ENCODE data around the gene OSBP2.

Gene OSBP2

DNA sequence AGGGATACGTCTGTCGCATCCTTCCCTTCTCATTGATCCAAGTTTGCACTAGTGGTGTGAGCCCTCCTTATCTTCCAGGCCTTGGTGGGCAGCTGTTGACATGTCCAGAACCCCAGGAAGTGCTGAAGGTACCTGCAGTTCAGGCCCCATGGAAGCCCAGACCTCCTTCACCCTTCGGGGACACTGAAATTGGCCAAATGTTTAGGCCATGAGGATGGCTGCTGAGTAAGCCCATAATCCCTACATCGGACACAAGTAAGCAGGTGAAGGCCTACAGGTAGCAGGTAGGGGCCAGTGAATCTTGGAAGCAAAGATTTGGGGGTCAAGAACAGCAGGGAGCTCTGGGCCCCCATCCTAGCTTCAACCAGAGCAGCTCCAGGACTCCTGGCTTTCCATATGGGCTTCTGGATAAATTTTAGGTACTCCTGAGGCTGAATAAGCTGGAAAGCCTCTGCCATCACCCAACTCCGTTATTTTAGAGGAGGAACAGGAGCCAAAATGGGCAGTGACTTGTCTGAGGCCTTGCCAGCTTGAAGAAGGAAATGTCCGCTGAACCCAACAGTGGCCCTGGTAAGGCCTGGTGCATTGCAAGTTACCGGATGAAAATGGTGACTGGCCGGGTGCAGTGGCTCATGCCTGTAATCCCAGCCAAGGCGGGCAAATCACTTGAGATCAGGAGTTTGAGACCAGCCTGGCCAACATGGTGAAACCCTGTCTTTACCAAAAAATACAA lies 228.7 kb downstream of the OSBP2 start:
- DNase-seq (ENCODE audit: low read depth in 3 of 3, low spot score in 1 of 3): no peak

DNA sequence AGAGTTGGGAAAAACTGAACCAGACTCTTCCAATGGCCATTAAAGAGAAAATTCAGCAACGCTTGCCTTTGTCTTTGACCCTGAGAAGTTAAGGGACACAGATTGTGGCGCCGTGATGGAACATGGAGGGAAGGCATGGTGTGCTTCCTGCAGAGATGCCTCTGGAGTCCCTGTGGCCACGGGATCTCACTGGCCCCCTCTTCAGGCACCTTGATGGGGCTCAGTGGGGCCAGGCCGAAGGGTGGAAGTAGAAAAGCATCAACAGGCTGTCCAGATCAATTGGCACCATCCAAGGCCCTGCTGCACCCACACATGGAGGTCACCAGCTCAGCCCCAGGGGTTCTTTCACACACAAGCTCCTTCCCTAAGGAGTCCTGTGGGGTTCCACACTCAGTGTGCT lies 231.0 kb downstream of the OSBP2 start:
- DNase-seq (ENCODE audit: low read depth in 3 of 3, low spot score in 1 of 3): no peak

- no peak for DNase-seq (ENCODE audit: low read depth in 3 of 3, low spot score in 1 of 3)
Observed at GRCh38 chr22:30926706-30927105, 232.0 kb downstream of the OSBP2 start.

GRCh38 chr22:30927806-30928205 lies 233.1 kb downstream of the OSBP2 start:
- DNase-seq (ENCODE audit: low read depth in 3 of 3, low spot score in 1 of 3): no peak

DNA sequence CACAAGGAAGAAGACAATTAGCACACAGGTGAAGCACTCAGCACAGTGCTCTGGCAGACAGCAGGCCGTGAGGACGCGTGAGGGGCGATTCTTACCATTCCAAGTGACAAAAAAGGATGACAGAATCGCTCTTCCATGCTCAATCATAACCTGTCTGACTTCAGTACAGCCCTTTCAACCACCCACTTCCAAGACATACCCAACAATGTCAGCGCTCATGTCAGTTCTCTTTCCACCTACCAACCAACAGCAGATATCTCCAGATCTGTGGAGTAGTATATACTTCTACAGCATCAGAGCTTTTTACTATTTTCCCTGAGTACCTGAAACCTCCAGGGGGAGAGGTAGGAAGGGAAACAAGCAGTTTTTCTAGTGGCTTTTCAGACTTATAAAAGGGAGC lies 233.7 kb downstream of the OSBP2 start:
- no peak for DNase-seq (ENCODE audit: low read depth in 3 of 3, low spot score in 1 of 3)

- DNase-seq (ENCODE audit: low read depth in 3 of 3, low spot score in 1 of 3): no peak
Observed at GRCh38 chr22:30930228-30930627, 235.6 kb downstream of the OSBP2 start.

DNA sequence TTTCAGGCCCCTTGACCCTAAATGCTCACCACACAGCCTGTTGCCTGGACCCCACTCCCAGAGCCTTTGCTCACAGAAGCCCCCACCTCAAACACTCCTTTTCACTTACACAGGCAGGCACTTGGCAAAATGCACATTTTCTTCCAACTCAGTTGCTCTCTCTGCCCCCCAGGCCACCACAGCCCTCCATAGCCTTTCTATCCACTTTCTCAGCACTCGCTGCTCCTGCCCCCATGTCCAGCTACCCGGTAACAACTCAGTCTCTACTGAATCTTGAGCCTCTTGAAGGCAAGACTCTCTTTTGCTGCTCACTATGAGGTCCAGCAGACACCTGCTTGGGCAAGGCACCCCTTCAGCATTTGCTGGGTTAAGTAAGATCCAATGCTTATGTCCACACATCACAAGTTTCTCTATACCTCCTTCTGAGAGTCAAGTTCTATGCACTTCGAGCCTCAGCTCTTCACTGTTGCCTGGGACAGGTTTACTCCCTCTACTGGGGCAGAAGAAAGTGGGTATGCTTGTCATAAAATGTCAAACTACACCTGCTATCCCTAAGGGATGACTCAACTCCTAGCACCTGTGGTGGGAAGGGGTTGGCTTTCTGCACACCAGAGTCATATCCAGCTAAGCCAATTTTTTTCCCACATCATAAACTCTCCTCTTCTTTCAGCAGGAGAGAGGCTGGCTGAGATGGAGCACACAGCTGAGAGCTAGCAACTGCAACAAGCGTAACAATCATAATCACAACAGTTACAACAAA lies 237.0 kb downstream of the OSBP2 start:
- no peak for DNase-seq (ENCODE audit: low read depth in 3 of 3, low spot score in 1 of 3)

- no peak for DNase-seq (ENCODE audit: low read depth in 3 of 3, low spot score in 1 of 3)
Observed at GRCh38 chr22:30932661-30933060, 238.0 kb downstream of the OSBP2 start.

GRCh38 chr22:30933457-30933856 lies 238.8 kb downstream of the OSBP2 start:
- no peak for DNase-seq (ENCODE audit: low read depth in 3 of 3, low spot score in 1 of 3)

GRCh38 chr22:30934053-30934452 lies 239.4 kb downstream of the OSBP2 start:
- no peak for DNase-seq (ENCODE audit: low read depth in 3 of 3, low spot score in 1 of 3)

GRCh38 chr22:30940685-30941362 lies 246.2 kb downstream of the OSBP2 start:
- no peak for DNase-seq (ENCODE audit: low read depth in 3 of 3, low spot score in 1 of 3)

GRCh38 chr22:30941363-30941740 lies 246.7 kb downstream of the OSBP2 start:
- no peak for DNase-seq (ENCODE audit: low read depth in 3 of 3, low spot score in 1 of 3)

- DNase-seq (ENCODE audit: low read depth in 3 of 3, low spot score in 1 of 3): no peak
Observed at GRCh38 chr22:30943368-30943767, 248.7 kb downstream of the OSBP2 start.

DNA sequence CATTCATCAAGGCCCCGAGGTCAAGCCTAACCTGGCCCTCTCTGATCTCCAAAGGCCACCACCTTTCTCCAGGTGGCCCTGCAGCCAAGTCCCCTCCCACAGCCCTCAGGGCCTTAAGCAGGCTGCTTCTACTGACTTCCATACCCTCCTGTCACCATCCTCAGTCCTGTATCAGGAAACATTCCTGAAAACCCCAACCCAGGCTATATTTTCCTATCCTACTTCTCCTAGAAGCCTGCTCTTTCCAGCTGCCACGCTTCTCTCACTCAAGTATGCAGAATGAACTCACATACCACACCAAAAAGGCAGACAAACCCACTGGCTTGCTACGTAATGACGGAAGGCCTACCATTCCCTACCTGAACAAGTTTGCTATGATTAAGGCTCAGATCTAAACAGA lies 250.3 kb downstream of the OSBP2 start:
- no peak for DNase-seq (ENCODE audit: low read depth in 3 of 3, low spot score in 1 of 3)

GRCh38 chr22:30945653-30946052 lies 251.0 kb downstream of the OSBP2 start:
- DNase-seq (ENCODE audit: low read depth in 3 of 3, low spot score in 1 of 3): no peak

DNA sequence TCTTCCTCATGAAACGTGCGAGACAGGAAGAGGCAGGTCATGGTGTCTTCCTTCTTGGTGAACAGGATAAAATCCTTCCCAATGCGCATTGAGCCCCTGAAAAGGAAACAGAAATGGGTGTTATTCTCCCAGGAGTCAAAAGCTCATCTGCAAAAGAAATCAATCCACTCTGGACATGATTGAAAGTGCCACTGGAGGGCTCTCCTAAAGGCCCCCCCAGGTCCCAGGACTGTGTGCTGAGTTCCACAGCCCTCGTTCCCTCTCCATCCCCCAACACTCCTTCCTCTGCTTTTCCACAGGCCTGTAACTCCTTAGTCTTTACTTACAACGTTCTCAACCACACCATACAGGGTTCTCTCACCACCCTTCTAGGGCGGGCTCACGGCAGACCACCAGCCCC lies 251.7 kb downstream of the OSBP2 start:
- no peak for DNase-seq (ENCODE audit: low read depth in 3 of 3, low spot score in 1 of 3)

DNA sequence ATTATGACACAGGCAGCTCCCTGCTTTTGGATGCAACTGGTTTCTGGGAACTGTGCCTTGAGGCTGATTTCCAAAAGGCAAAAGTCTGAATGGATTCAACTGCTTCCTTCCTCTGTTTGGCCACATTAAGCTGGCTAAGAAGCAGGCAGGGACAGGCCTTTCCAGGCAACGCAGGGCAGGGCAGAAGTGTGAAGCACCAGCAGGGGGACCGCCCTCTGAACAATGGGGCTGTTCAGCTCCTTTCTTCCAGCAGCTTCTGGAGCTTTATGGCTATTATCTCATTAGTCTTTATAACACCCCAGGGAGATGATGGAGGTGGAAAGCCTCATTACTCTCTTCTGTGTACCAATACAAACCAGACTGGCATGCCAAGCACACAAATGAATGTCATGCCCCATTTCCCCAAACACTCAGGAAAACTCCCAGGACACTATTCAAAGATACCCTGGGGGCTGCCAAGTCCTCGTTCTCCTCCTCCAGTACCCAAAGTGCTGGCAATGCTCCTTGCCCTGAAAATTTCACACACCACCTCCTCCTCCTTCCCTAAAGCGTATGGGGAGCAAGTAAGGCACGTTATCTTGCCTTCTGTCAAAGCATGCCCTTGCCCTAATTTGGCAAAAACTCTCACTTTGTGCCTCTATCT lies 252.6 kb downstream of the OSBP2 start:
- DNase-seq (ENCODE audit: low read depth in 3 of 3, low spot score in 1 of 3): no peak

DNA sequence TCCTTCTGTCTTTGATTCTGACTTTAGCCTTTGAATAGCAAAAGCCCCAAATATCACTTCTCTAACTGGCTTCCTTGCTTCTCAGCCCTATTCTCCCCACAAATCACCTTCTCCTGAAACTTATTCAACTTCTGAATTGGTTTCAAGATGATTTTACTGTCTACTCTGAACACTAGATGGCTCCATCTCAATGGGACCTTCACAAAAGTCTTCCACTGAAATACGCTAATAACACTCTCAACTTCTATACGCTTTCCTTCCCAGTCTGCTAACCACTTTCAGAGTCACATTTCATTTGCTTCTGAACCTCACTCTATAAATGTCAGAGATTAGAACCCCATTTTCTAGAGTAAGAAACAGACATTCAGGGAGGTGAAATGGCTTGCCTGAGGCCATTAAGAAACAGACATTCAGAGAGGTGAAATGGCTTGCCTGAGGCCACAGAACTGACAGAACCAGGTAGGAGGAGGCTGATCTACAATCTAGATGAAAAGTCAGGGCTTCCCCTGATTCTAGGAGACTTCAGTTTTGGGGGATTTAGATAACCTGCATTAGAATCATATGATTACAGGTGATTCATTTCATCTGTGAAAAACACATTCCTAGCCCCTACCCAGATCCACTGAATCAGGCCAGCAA lies 253.3 kb downstream of the OSBP2 start:
- DNase-seq (ENCODE audit: low read depth in 3 of 3, low spot score in 1 of 3): no peak

- no peak for DNase-seq (ENCODE audit: low read depth in 3 of 3, low spot score in 1 of 3)
Observed at GRCh38 chr22:30948930-30949342, 254.3 kb downstream of the OSBP2 start.

- DNase-seq (ENCODE audit: low read depth in 3 of 3, low spot score in 1 of 3): no peak
Observed at GRCh38 chr22:30949934-30950660, 255.4 kb downstream of the OSBP2 start.

- no peak for DNase-seq (ENCODE audit: low read depth in 3 of 3, low spot score in 1 of 3)
Observed at GRCh38 chr22:30953206-30953605, 258.5 kb downstream of the OSBP2 start.

Measured in stimulated activated CD4-positive, alpha-beta T cell treated with anti-CD3 and anti-CD28 coated beads, TNF-alpha, amount 100 ng/mL, for 1 hour (primary cell).